NOMO-1 (cell line): ENCODE measurements around the gene GORAB.
A peak's percentile ranks its signal among the peaks of the same experiment; 100 is the strongest.

Experiments used
- DNase-seq, 2 experiments: peaks; one replicate each; lab custom pipeline; 2025; ENCODE audit not compliant: unreplicated experiment in 2 of 2; lab: John Stamatoyannopoulos, UW

Gene GORAB, protein sequence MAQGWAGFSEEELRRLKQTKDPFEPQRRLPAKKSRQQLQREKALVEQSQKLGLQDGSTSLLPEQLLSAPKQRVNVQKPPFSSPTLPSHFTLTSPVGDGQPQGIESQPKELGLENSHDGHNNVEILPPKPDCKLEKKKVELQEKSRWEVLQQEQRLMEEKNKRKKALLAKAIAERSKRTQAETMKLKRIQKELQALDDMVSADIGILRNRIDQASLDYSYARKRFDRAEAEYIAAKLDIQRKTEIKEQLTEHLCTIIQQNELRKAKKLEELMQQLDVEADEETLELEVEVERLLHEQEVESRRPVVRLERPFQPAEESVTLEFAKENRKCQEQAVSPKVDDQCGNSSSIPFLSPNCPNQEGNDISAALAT

GRCh38 chr1:170531758-170532657 is at the start of gene GORAB:
Gene GORAB (plus strand): TSS chr1:170532166. CDS start chr1:170532224, 58 bp downstream.
- DNase-seq, result peak; percentile 88 to 92

GRCh38 chr1:170483051-170483450 is 48.9 kb upstream of the GORAB start:
- no peak for DNase-seq

GRCh38 chr1:170487503-170487902 is 44.5 kb upstream of the GORAB start:
- no peak for DNase-seq

DNA sequence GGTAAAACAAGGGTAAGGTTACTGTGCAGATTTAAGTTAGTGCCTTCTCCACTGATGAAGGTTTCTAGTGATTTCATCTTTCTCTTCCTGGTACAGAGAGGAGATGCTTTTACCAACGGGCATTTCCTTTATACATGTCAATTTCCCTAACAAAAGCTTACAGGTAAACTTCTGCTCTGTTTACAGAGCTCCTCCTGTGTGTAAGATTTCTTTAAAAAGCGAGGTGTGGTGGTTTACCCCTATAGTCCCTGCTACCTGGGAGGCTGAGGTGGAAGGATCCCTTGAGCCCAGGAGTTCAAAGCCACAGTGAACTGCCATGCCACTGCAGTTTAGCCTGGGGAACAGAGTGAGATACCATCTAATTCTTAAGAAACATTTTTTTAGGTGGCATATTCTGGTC is 40.7 kb upstream of the GORAB start:
- DNase-seq, result no peak

DNA sequence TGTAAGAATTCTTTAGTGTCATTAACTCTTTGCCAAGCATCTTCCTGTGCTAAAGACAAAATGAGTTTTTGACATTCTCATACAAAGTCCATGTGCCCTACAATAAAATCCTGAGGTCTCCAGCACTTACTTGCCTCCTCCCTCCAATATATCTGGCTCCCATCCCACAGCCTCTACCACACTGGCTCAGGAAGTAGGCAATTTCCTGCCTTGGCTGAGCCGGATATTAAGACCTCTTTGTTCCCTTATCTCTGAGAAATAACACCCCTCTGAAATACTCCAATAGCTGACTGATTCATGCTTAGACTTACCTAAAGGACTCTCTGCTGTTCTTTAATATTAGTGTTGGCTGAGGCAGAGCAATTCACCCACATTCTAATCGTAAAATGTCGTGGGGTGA is 37.6 kb upstream of the GORAB start:
- DNase-seq, result no peak

DNA sequence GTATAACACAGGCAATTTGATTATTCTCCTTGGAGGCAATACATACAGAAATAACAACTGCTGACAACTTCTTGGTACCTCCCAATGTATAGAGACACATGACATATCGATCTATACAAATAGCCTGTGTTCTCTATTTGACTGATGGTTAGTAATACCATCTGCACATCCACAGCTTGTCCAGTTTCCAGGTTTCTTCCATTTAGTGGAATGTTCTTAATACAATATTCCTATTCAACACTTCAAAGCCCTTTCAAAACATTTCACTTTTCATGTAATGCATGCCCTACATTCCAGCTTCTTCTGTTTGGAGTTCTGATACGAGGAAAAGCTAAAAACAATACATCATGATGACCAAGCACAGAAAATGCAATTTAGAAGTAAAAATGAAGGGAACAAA is 37.0 kb upstream of the GORAB start:
- no peak for DNase-seq

- no peak for DNase-seq
These were observed 33.1 kb upstream of the GORAB start for GRCh38 chr1:170498876-170499275.

GRCh38 chr1:170503665-170504064 is 28.3 kb upstream of the GORAB start:
- no peak for DNase-seq

DNA sequence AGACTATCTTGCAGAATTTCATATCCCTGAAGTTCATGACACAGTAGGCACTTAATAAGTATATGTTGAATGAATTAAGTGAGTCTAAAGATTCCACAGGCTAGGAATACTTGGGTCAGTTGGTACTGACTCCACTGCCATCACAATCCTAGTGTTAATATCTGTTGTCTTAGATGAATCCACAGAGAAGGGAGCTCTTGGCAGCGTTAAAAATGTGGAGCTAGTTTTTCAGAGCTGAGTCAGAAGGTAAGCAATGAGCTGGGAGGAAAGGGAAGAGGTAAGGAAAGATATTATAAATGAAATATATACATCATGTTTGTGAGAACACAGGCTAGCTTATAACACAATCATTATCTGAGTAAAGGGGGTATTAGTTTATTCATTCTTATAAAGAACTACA is 21.8 kb upstream of the GORAB start:
- DNase-seq, result no peak

GRCh38 chr1:170511038-170511437 is 20.9 kb upstream of the GORAB start:
- no peak for DNase-seq

DNA sequence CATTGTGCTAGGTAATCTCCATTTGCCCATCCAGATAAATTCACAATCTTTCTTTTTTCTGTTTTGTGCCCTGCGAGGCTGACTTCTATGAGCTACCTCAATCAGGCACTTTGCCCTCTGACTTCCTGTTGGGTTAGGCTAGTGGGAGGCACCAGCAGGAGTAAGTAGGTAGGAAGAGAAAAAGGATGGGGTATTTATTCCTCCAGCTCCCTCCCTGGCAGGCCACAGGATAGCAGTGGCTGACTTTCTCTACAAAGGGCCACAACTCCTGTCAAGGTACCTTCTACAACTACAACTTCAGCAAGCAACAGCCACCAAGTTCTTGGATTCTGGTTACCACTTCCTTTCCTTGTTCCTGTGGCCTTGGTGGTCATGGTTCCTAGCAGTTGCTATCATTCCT is 18.8 kb upstream of the GORAB start:
- DNase-seq, result no peak

GRCh38 chr1:170518185-170518834 is 13.7 kb upstream of the GORAB start:
- no peak for DNase-seq

DNA sequence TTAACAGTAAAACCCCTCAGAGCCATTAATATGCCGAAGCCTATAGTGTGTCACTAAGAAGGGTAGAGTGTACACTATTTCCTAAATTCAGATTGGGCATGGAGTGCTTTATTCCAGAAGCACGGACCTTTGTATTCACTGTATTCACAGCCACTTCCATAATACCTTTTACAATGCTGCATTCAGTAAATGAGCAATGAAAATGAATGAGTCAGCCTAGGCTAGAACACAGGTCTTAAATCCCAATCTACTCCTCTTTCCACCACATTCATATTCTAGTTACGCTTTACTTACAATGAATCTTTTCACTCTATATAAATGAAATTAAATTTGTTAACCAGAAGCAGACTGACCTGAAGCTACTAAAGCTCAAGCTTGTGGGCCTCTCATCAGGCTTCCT is 13.0 kb upstream of the GORAB start:
- no peak for DNase-seq

DNA sequence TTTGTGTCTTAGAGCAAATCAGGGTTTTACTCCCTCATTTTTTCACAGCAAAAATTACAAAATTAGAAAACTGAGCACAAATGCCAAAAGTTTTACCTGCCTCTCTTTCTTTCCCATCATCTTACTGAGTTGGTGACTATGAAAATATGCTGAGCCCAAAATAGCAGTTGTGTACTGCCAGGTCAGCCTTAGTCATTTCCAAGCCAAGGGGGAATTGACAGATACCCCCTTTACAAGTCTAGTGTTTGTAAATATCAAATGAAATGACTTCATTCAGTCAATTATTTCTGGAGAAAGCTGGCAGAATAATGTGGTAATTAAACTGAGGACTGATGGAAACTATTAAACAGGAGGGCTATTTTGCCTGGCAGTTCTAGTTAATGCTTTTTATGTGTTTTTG is 11.4 kb upstream of the GORAB start:
- DNase-seq, result no peak

DNA sequence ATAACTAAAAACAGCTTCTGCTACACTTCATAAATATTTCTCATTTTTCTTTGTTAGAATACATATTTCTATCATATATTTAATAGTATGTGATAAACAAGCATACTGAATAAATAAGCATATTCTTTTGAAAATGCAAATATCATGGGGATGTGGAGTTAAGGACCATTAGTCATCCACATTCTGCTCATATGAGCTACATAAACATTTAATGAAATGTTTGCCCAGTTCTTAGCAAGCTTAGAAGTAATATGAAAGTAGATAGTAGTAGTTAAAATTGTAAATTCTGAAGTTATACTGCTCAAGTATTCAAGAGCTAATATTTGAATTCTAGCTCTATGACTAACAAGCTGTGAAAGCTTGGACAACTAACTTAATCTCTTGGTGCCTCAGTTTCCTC is 10.1 kb upstream of the GORAB start:
- no peak for DNase-seq

GRCh38 chr1:170530972-170531757 is 801 bp upstream of the GORAB start:
- DNase-seq, result peak in 1 of 2 experiments; percentile 59

DNA sequence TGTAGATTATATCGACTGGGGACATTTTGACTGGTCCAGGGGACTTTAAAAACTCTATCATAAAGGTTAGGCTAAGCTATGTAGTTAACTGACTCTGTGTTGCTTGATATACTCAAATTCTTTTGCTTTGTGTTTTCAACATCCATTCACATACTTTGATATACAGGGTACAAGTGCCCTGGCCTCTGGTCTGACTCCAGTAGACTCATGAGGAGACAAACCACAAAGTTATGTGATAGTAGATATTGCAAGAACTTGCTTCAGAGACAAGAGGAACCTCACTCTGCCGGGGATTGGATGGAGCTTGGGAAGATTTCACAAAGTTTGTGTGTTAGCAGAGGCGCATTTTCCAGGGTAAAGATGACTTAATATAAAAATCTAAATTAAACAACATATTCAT is 1.3 kb downstream of the GORAB start:
- peak; percentile 17 to 25 for DNase-seq

DNA sequence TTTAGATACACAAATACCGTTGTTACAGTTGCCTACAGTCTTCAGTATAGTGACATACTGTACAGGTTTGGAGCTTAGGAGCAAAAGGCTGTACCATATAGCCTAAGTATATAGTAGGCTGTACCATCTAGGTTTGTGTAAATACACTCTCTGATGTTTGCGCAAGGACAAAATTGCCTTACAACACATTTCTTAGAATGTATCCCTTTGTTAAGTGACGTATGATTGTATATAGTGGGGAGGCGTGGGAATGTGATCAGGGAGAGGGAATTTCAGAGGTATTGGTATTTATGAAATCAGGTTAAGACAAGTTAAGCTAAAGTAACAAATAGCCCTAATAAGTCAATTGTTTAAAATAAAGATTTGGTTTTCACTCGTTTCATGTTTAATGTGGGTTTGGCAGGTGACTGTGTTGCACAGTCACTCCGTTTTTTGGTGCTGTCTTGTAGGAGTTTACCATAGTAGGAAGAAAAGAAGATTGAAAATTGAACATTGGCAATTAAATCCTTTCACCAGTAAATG is 2.7 kb downstream of the GORAB start:
- DNase-seq, result no peak

GRCh38 chr1:170535418-170535817 is 3.5 kb downstream of the GORAB start:
- no peak for DNase-seq

DNA sequence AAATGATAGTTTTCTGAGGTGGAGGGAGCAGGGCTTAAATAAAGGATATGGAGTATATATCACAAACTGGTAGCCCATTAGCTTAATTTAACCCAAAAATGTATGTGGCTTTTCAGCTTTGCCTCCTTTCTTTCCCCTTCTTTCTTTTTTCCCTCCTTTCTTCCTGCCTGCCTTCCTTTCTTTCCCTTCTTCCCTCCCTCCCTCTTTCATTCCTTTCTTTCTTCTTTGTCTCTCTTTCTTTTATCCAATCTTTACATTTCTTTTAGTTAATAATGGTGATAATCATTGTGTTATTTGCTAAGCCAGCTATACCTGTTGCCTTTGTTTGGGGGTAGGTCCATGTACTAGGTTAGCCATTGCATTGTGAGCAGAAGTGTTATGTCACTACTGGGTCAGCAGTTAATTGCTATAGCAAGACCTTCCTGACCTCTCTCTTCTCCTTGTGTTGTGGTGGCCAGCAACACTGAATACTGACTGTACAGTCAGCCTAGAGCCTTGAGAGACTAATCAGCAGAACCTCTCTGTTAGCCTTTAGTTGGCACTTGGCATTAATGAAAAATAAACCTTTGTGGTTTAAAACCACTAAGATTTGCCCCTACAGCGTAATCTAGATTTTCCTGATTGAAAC is 5.1 kb downstream of the GORAB start:
- DNase-seq, result no peak
